Upper lobe of right lung (tissue), 1 donor: Measurements from ENCODE around the gene STMN3. TPM values are rescaled to one million over a fixed set of nuclear protein-coding genes. Genes with fewer than 3 reads are reported as not detected.

Experiments
- ATAC-seq: fragments of 200-7000 bp; cut with Tn5 transposase; one replicate; pipeline ENCODE4 v1.9.1; 2020; ENCODE audit warnings: mild to moderate bottlenecking, moderate library complexity
- DNase-seq: peaks from one replicate; pipeline ENCODE4 v3.0.0-alpha.2; 2020
- H3K27ac ChIP-seq: fragments of 200-600 bp; one replicate; pipeline ENCODE4 v1.8.0; 2022
- H3K27me3 ChIP-seq: fragments of 200-600 bp; one replicate; pipeline ENCODE4 v1.8.0; 2022; ENCODE audit warnings: mild to moderate bottlenecking
- H3K36me3 ChIP-seq: fragments of 200-600 bp; one replicate; pipeline ENCODE4 v1.8.0; 2022
- H3K4me1 ChIP-seq: fragments of 200-600 bp; one replicate; pipeline ENCODE4 v1.8.0; 2022
- H3K4me3 ChIP-seq: fragments of 200-600 bp; one replicate; pipeline ENCODE4 v1.8.0; 2022; ENCODE audit warnings: mild to moderate bottlenecking
- H3K9me3 ChIP-seq: fragments of 200-600 bp; one replicate; pipeline ENCODE4 v1.8.0; 2022
- intact Hi-C: fragments of 100-400 bp; cut with DNase I; formaldehyde crosslinking; loops from one replicate; pipeline ENCODE4 v1.11.0; 2022
- total RNA-seq: library from RNA; stranded (reverse); fragmentation: NEBNext Ultra II Directional; extraction: Animal tissue kit (Norgen Biotek cat#: 25700); gene quantifications from one replicate; pipeline ENCODE4 v1.2.1, GENCODE V29; 2021
- TF ChIP-seq, protein P1 (sequence below): fragments of 200-600 bp; IDR thresholded peaks from one replicate; pipeline ENCODE4 v1.8.0; 2022; ENCODE audit warnings: antibody characterized with exemption
- donor health status: DM: no; HTN: yes; CAD: no; lungs with severe emphysema.

Gene STMN3
- total RNA-seq, 1 donor from 2014 or later = 12.4 TPM

- peak overlapping the region; percentile 65 for H3K27ac ChIP-seq
- H3K36me3 ChIP-seq = no peaks in the 10 kb centered on the region
- peak; percentile 76 for DNase-seq
- peak; percentile 65 for ATAC-seq
- intact Hi-C loops = no loop called here
- H3K9me3 ChIP-seq = no peaks in the 10 kb centered on the region
- TF ChIP-seq, protein P1, sequence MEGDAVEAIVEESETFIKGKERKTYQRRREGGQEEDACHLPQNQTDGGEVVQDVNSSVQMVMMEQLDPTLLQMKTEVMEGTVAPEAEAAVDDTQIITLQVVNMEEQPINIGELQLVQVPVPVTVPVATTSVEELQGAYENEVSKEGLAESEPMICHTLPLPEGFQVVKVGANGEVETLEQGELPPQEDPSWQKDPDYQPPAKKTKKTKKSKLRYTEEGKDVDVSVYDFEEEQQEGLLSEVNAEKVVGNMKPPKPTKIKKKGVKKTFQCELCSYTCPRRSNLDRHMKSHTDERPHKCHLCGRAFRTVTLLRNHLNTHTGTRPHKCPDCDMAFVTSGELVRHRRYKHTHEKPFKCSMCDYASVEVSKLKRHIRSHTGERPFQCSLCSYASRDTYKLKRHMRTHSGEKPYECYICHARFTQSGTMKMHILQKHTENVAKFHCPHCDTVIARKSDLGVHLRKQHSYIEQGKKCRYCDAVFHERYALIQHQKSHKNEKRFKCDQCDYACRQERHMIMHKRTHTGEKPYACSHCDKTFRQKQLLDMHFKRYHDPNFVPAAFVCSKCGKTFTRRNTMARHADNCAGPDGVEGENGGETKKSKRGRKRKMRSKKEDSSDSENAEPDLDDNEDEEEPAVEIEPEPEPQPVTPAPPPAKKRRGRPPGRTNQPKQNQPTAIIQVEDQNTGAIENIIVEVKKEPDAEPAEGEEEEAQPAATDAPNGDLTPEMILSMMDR = no peak
- peak overlapping the region; percentile 93 for H3K4me3 ChIP-seq
- peaks cover 8% of the 10 kb centered on the region for H3K4me1 ChIP-seq
- H3K27me3 ChIP-seq = no peaks in the 10 kb centered on the region
Observed at GRCh38 chr20:63628246-63628975, 24.8 kb downstream of the STMN3 start.

DNA sequence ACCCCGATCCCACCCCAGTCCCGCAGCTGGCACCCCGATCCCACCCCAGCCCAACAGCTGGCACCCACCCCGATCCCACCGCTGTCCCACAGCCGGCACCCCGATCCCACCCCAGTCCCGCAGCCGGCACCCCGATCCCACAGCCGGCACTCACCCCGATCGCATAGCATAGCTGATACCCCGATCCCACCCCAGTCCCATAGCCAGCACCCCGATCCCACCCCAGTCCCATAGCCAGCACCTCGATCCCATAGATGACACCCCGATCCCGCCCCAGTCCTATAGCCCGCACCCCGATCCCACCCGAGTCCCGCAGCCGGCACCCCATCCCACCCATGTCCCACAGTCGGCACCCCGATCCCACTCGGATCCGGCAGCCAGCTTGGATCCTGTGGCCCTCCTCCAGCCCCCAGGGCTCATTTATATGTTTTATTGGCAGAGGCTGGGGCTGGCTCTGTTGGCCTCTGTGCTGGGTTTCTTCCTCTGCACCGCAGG is 25.4 kb downstream of the STMN3 start:
- no peak for ATAC-seq
- DNase-seq = no peak
- Histone ChIP-seq H3K9me3 (no peaks in the 10 kb centered on the region), H3K36me3 (no peaks in the 10 kb centered on the region), H3K27ac (peak overlapping the region; percentile 93), H3K4me1 (peaks cover 8% of the 10 kb centered on the region), H3K27me3 (no peaks in the 10 kb centered on the region), H3K4me3 (peak overlapping the region; percentile 93)
- intact Hi-C loops = no loop called here
- TF ChIP-seq, protein P1 = no peak

DNA sequence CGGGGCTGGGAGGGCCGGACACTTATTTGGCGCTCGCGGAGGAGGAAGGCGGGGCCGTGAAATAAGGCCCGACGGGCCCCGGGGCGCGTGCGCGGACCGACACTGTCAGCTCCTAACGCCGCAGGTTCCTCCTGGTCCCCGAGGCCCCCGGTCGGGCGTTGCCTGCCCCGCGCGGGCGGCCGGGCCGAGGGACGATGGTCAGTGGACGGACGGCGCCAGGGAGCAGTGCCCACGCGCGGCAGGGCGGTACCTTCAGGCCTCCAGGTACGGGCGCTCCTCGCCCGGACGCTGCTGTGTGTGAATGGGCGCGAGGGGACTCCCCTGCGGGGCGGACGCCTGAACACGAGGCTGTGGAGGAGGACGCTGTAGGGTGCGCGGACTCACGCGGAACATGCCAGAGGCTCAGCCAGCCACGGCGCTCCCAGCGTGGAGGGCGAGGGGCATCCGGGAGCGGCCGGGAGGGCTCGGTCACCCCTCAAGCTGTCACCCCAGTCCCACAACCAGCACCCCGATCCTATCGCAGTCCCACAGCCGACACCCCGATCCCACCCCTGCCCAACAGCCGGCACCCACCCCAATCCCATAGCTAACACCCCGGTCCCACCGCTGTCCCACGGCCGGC is 26.0 kb downstream of the STMN3 start:
- Histone ChIP-seq H3K4me1 (peaks cover 8% of the 10 kb centered on the region), H3K36me3 (no peaks in the 10 kb centered on the region), H3K4me3 (peak overlapping the region; percentile 93), H3K27ac (peak overlapping the region; percentile 93), H3K27me3 (no peaks in the 10 kb centered on the region), H3K9me3 (no peaks in the 10 kb centered on the region)
- DNase-seq (peak; percentile 97), ATAC-seq (peak; percentile 95)
- intact Hi-C loops = no loop called here
- TF ChIP-seq, protein P1 = no peak

GRCh38 chr20:63626424-63627128 is 26.6 kb downstream of the STMN3 start, which contains the start of gene GMEB2:
GMEB2 (minus strand) TSS chr20:63627101; CDS start chr20:63619397, 7,704 bp downstream.
- ATAC-seq (peak; percentile 66), DNase-seq (peak; percentile 91)
- H3K4me3 ChIP-seq = peak within 1 kb of the TSS; percentile 93
- H3K36me3 ChIP-seq = no peaks in the 10 kb centered on the region
- H3K27ac ChIP-seq = peak within 1 kb of the TSS; percentile 93
- intact Hi-C loops = no loop called here
- H3K4me1 ChIP-seq = peaks cover 8% of the 10 kb centered on the region
- no peaks in the 10 kb centered on the region for H3K27me3 ChIP-seq
- TF ChIP-seq, protein P1 = no peak
- no peaks in the 10 kb centered on the region for H3K9me3 ChIP-seq

DNA sequence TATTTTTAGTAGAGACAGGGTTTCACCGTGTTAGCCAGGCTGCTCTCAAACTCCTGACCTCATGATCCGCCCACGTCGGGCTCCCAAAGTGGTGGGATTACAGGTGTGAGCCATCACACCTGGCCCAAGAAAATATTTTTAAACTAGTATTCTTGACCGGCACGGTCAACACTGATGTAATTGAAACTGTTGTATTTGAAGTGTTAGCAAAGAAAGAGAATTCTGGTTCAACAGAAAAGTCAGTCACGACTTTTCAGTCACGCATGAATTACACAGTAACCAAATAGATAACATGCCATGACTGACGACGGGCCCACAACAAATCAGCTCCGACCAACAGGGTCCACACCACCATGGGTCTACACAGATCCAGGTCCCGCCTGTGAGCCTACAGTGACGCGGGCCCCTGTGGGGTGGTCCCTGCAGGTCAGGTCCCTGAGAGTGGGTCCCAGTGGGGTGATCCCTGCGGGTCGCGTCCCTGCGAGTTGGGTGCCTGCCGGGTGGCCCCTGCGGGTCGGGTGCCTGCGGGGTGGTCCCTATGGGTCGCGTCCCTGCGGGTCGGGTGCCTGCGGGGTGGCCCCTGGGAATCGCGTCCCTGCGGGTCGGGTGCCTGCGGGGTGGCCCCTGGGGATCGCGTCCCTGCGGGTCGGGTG is 27.3 kb downstream of the STMN3 start:
- intact Hi-C loops = no loop called here

More for the DNA sequence above, 27.3 kb downstream of the STMN3 start:
- H3K9me3 ChIP-seq = no peaks in the 10 kb centered on the region
- H3K4me3 ChIP-seq = peak overlapping the region; percentile 67
- TF ChIP-seq, protein P1 = no peak
- DNase-seq (peak; percentile 75), ATAC-seq (peak; percentile 1)
- H3K27me3 ChIP-seq = no peaks in the 10 kb centered on the region
- no peaks in the 10 kb centered on the region for H3K36me3 ChIP-seq
- H3K4me1 ChIP-seq = peaks cover 8% of the 10 kb centered on the region
- peak overlapping the region; percentile 92 for H3K27ac ChIP-seq
